ENCODE results near the gene CFAP54.

The CFAP54 gene

DNA sequence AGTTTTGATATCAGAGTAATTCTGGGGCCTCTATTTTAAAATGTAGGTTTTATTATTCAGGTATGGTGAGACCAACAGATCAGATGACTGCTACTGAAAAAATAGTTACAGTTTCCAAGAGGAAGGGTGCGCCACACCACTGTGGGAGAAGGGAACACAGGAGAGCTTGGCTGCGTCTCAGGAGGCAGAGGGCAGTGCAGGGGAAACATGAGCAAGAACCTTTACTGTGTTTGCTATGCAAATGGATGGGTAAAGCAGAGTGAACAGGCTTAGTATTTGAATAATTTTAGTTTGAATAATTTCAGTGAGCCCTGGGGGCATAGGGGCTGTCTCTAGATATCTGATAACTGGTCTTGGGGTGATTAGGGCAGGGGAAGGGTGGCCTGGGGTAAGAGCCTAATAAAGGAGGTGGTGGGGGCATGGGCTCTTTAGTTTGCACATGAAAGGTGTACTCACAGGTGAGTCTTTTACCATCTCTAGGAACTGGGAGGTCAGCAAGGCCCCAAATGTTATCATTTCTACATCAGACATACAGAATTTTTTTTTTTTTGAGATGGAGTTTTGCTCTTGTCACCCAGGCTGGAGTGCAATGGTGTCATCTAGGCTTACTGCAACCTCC, 220.9 kb downstream of the CFAP54 start:
- TF ChIP-seq ARNTL (CRISPR knock-in tag; IDR thresholded peaks at IDR 0.05; ENCODE audit: borderline replicate concordance, low read depth) (no peak), ZFP30 (CRISPR knock-in tag; IDR thresholded peaks at IDR 0.05) (no peak), ZNF8 (CRISPR knock-in tag; IDR thresholded peaks at IDR 0.05) (no peak), RARB (CRISPR knock-in tag; IDR thresholded peaks at IDR 0.05) (no peak), TSHZ2 (CRISPR knock-in tag; IDR thresholded peaks at IDR 0.05) (no peak), PPARA (CRISPR knock-in tag; IDR thresholded peaks at IDR 0.05; ENCODE audit: borderline replicate concordance) (no peak), ZC3H10 (CRISPR knock-in tag; IDR thresholded peaks at IDR 0.05) (no peak), TCF4 (CRISPR knock-in tag; IDR thresholded peaks at IDR 0.05; ENCODE audit: borderline replicate concordance) (no peak), CSDC2 (CRISPR knock-in tag; IDR thresholded peaks at IDR 0.05) (no peak), OSR1 (CRISPR knock-in tag; IDR thresholded peaks at IDR 0.05) (no peak), ZFP3 (CRISPR knock-in tag; IDR thresholded peaks at IDR 0.05) (no peak)
- TF ChIP-seq, protein P1, sequence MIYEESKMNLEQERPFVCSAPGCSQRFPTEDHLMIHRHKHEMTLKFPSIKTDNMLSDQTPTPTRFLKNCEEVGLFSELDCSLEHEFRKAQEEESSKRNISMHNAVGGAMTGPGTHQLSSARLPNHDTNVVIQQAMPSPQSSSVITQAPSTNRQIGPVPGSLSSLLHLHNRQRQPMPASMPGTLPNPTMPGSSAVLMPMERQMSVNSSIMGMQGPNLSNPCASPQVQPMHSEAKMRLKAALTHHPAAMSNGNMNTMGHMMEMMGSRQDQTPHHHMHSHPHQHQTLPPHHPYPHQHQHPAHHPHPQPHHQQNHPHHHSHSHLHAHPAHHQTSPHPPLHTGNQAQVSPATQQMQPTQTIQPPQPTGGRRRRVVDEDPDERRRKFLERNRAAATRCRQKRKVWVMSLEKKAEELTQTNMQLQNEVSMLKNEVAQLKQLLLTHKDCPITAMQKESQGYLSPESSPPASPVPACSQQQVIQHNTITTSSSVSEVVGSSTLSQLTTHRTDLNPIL (CRISPR knock-in tag; IDR thresholded peaks at IDR 0.05; ENCODE audit: low read depth) = no peak
- no peak for ATAC-seq

GRCh38 chr12:96711364-96711763, 222.0 kb downstream of the CFAP54 start:
- no peak for TF ChIP-seq ISL1 (CRISPR knock-in tag; IDR thresholded peaks at IDR 0.05)
- no peak for TF ChIP-seq RARB (CRISPR knock-in tag; IDR thresholded peaks at IDR 0.05)
- no peak for TF ChIP-seq ZNF8 (CRISPR knock-in tag; IDR thresholded peaks at IDR 0.05)
- TF ChIP-seq OSR1 (CRISPR knock-in tag; IDR thresholded peaks at IDR 0.05) = no peak
- TF ChIP-seq TSHZ2 (CRISPR knock-in tag; IDR thresholded peaks at IDR 0.05) = no peak
- TF ChIP-seq ZFP30 (CRISPR knock-in tag; IDR thresholded peaks at IDR 0.05) = no peak
- TF ChIP-seq GLIS3 (CRISPR knock-in tag; IDR thresholded peaks at IDR 0.05) = no peak
- TF ChIP-seq ZFP3 (CRISPR knock-in tag; IDR thresholded peaks at IDR 0.05) = no peak
- ATAC-seq = no peak

DNA sequence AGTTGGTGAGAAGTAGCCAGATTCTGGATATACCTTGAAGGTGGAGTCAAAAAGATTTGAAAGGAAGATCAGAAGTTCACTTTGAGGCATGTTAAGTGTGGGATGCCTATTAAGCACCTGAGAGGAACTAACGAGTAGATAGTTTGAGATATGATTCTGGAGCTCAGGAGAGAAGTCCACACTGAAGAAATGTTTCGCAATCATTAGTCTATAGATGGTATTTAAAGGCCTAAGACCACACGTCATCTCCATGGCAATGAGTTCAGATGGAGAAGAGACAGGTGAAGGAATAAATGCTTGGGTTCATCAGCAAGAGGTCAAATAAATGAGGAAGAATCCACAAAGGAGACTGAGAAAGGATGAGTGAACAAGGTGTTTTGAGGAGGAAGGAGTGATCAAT, 224.8 kb downstream of the CFAP54 start:
- TF ChIP-seq TSHZ2 (CRISPR knock-in tag; IDR thresholded peaks at IDR 0.05) = no peak
- no peak for TF ChIP-seq ZFP3 (CRISPR knock-in tag; IDR thresholded peaks at IDR 0.05)
- TF ChIP-seq, protein P2, sequence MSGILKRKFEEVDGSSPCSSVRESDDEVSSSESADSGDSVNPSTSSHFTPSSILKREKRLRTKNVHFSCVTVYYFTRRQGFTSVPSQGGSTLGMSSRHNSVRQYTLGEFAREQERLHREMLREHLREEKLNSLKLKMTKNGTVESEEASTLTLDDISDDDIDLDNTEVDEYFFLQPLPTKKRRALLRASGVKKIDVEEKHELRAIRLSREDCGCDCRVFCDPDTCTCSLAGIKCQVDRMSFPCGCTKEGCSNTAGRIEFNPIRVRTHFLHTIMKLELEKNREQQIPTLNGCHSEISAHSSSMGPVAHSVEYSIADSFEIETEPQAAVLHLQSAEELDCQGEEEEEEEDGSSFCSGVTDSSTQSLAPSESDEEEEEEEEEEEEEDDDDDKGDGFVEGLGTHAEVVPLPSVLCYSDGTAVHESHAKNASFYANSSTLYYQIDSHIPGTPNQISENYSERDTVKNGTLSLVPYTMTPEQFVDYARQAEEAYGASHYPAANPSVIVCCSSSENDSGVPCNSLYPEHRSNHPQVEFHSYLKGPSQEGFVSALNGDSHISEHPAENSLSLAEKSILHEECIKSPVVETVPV (CRISPR knock-in tag; IDR thresholded peaks at IDR 0.05) = no peak
- no peak for TF ChIP-seq OSR1 (CRISPR knock-in tag; IDR thresholded peaks at IDR 0.05)
- no peak for TF ChIP-seq CSDC2 (CRISPR knock-in tag; IDR thresholded peaks at IDR 0.05)
- TF ChIP-seq, protein P3, sequence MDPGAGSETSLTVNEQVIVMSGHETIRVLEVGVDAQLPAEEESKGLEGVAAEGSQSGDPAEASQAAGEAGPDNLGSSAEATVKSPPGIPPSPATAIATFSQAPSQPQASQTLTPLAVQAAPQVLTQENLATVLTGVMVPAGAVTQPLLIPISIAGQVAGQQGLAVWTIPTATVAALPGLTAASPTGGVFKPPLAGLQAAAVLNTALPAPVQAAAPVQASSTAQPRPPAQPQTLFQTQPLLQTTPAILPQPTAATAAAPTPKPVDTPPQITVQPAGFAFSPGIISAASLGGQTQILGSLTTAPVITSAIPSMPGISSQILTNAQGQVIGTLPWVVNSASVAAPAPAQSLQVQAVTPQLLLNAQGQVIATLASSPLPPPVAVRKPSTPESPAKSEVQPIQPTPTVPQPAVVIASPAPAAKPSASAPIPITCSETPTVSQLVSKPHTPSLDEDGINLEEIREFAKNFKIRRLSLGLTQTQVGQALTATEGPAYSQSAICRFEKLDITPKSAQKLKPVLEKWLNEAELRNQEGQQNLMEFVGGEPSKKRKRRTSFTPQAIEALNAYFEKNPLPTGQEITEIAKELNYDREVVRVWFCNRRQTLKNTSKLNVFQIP (CRISPR knock-in tag; IDR thresholded peaks at IDR 0.05; ENCODE audit: borderline replicate concordance, low read depth) = no peak
- no peak for TF ChIP-seq ISL1 (CRISPR knock-in tag; IDR thresholded peaks at IDR 0.05)
- TF ChIP-seq, protein P4, sequence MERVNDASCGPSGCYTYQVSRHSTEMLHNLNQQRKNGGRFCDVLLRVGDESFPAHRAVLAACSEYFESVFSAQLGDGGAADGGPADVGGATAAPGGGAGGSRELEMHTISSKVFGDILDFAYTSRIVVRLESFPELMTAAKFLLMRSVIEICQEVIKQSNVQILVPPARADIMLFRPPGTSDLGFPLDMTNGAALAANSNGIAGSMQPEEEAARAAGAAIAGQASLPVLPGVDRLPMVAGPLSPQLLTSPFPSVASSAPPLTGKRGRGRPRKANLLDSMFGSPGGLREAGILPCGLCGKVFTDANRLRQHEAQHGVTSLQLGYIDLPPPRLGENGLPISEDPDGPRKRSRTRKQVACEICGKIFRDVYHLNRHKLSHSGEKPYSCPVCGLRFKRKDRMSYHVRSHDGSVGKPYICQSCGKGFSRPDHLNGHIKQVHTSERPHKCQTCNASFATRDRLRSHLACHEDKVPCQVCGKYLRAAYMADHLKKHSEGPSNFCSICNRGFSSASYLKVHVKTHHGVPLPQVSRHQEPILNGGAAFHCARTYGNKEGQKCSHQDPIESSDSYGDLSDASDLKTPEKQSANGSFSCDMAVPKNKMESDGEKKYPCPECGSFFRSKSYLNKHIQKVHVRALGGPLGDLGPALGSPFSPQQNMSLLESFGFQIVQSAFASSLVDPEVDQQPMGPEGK (CRISPR knock-in tag; IDR thresholded peaks at IDR 0.05; ENCODE audit: borderline replicate concordance) = no peak
- ATAC-seq = no peak

Measured in SK-N-SH treated with all-trans-retinoic acid at 6 μM for 48 hours (cell line).